Medulla oblongata (tissue), 1 donor: ENCODE measurements around the gene TMEM109.

Source experiments
- DNase-seq: peaks from one replicate; pipeline ENCODE4 v3.0.0-alpha.2; 2015; ENCODE audit errors: extremely low spot score

TMEM109 gene

GRCh38 chr11:60925868-60926267 is 11.9 kb downstream of the TMEM109 start:
- DNase-seq: no peak

DNA sequence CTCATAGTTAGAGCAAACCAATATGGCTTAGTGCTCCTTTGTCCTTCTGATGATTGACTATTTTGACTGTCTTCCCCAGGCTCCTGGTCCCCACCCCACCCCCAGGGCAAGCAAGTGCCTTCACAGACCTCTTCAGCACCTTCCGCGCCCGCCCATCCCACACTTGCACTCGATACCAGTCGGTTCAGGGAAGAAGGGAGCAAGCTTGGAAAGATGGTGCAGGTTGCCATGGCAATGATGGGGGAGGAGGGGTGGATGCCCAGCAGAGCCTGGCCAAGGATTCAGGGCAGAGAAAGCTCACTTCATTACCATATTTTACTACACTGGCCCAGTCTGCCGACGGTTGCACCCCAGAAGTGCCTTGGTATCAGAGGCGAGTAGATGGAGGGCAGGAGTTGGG is 12.5 kb downstream of the TMEM109 start:
- DNase-seq: no peak

DNA sequence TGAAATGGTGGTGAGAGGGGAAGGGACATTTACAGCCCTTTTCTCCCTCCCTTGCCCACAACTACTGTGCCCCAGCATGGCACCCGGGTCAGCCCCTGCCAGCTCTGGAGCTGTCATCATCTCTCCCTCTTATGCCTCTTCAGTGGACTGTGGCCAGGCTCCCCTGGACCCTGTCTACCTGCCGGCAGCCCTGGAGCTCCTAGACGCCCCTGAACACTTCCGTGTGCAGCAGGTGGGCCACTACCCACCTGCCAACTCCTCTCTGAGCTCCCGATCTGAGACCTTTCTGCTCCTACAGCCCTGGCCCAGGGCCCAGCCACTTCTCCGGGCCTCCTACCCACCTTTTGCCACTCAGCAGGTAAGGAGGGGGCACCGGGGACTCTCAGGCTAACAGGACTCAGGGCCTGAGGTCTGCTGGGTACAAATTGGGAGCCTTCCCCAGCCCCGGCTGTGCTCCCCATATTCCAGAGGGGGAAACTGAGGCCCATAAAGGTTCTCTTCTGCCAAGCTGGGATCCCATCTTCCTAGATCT is 13.2 kb downstream of the TMEM109 start:
- DNase-seq: no peak

- DNase-seq: no peak
Measured at GRCh38 chr11:60927600-60927999, 13.6 kb downstream of the TMEM109 start.

GRCh38 chr11:60928563-60929001 is 14.6 kb downstream of the TMEM109 start:
- no peak for DNase-seq

DNA sequence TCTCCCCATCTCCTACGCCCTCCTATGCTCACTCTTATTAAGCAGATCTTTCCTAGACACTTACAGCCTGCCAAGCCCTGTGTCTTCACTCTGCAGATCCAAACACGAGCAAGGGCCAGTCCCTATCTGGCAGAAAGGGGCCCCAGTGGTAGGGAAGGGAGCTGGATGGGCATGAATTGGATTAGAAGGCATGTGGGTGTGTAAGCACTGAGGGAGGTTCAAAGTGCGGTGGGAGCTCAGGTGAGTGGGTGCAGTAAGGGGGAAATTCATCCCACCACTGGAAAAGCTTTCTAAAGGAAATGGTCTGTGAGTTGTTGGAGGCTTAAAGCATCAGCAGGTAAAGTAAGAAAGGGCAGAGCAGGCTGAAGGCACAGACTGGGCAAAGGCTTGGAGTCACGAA is 15.8 kb downstream of the TMEM109 start:
- DNase-seq: no peak

- no peak for DNase-seq
Measured at GRCh38 chr11:60930394-60930793, 16.4 kb downstream of the TMEM109 start.

GRCh38 chr11:60931917-60932316 is 18.0 kb downstream of the TMEM109 start:
- DNase-seq: no peak

- no peak for DNase-seq
Measured at GRCh38 chr11:60932605-60933356, 18.8 kb downstream of the TMEM109 start.

DNA sequence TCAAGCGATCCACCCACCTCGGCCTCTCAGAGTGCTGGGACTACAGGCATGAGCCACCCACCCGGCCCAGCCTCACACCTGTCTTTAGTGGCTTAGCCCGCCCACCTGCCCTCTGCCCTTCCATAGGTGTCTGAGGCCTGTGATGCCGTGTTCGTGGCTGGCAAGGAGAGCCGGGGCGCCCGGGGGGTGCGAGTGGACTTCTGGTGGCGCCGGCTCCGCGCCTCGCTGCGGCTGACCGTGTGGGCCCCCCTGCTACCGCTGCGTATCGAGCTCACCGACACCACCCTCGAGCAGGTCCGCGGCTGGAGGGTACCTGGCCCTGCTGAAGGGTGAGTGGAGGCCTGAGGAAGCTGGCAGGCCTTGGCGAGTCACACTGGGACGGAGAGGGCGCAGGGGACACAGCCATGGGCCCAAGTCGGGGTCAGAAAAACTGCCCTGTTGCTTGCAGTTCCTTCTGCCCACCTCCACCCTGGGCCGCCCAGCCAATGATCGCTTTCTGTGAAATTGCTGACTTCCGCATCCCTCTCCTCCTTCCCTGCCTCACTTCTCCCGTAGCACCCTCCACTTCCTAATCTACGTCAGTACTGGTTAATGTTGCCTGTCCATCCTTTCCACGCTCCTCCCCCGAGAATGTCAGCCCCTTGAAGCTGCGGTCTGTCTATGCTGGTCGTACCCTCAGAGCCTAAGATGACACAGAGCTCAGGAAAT is 19.6 kb downstream of the TMEM109 start:
- no peak for DNase-seq

DNA sequence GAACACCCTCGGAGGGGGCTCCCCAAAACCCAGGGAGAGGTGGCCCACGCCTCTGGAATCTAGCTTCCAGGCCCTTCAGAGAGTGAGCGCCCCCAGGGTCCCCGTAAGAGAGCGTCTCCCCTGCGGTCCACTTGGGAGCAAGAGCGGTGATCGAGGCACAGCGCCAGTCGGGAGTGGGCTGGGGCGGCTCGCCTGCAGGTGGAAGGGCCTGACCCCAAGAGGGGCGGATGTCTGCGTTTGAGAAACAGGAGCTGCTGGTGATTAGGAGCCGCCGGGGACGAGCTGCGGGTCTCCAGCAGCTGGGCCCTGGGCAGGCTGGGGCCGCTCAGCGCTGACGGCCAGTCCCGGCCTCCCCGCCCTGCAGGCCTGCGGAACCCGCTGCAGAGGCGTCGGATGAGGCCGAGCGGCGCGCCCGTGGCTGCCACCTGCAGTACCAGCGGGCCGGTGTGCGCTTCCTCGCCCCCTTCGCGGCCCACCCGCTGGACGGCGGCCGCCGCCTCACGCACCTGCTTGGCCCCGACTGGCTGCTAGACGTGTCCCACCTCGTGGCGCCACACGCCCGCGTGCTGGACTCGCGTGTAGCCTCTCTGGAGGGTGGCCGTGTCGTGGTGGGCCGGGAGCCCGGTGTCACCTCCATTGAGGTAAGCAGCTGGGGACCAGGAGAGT is 20.3 kb downstream of the TMEM109 start:
- no peak for DNase-seq

- DNase-seq: no peak
Measured at GRCh38 chr11:60934790-60935605, 21.0 kb downstream of the TMEM109 start.

GRCh38 chr11:60935676-60936442 is 21.9 kb downstream of the TMEM109 start:
- DNase-seq: no peak

DNA sequence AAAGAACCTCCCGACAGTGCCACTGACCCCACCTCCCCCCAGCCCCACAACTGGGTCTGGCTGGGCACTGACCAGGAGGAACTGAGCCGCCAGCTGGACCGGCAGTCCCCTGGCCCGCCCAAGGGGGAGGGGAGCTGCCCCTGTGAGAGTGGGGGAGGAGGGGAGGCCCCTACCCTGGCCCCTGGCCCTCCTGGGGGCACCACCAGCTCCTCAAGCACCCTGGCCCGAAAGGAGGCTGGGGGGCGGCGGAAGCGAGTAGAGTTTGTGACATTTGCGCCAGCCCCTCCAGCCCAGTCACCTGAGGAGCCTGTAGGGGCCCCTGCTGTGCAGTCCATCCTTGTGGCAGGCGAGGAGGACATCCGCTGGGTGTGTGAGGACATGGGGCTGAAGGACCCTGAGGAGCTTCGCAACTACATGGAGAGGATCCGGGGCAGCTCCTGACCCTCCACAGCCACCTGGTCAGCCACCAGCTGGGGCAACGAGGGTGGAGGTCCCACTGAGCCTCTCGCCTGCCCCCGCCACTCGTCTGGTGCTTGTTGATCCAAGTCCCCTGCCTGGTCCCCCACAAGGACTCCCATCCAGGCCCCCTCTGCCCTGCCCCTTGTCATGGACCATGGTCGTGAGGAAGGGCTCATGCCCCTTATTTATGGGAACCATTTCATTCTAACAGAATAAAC is 22.6 kb downstream of the TMEM109 start:
- no peak for DNase-seq

DNA sequence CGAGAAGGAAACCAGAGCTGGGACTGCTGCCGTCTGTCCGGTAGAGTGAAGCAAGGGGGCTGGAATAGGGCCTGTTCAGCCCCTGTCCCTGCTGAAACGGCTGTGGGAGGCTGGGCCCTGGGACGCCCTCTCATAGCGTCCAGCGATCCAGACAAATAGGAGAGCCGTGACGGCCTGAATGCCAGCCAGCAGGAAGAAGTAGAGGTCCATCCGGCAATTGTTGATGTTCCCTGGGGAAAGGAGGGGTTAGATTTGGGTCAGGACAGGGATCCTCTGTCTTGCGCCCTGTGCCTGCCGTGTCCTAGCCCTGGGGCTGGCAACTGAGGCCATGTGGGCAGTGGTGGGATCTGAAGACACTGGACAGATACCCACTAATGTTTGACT is 23.2 kb downstream of the TMEM109 start:
- no peak for DNase-seq

GRCh38 chr11:60937811-60938210 is 23.9 kb downstream of the TMEM109 start:
- DNase-seq: no peak

- DNase-seq: no peak
Measured at GRCh38 chr11:60938500-60938899, 24.5 kb downstream of the TMEM109 start.

- no peak for DNase-seq
Measured at GRCh38 chr11:60939301-60939700, 25.3 kb downstream of the TMEM109 start.

- no peak for DNase-seq
Measured at GRCh38 chr11:60939855-60940254, 25.9 kb downstream of the TMEM109 start.

GRCh38 chr11:60941371-60942119 is 27.6 kb downstream of the TMEM109 start:
- DNase-seq: no peak
